Measurements from ENCODE around the gene USP32. TPM values are rescaled to one million over a fixed set of nuclear protein-coding genes. Genes with fewer than 3 reads are reported as not detected.
A peak's percentile ranks its signal among the peaks of the same experiment; 100 is the strongest.

USP32 gene
- total and polyA plus RNA-seq, 7 experiments from 2014 or later, result 6.6 to 58.1 (median 35.2) TPM

- intact Hi-C loops (cut with micrococcal nuclease), result no loop called here
- Mint-ChIP-seq H3K36me3 (peaks cover 0 to 3% (median 0%) of the 10 kb centered on the region in 5 donors), H3K27ac (no peak within 1 kb of the TSS), H3K9me3 (peaks cover 0 to 3% (median 0%) of the 10 kb centered on the region in 11 donors), H3K4me1 (peaks cover 4 to 18% (median 16%) of the 10 kb centered on the region in 7 donors), H3K27me3 (peaks cover 69 to 76% (median 71%) of the 10 kb centered on the region in 5 donors), H3K4me3 (peak within 1 kb of the TSS; percentile 25 to 73 (median 60))
- CTCF ChIA-PET, result interaction anchor here (0.8 to 2.0 kb wide), 2 partner anchors 8 to 13 kb away, joined by 3 to 4 read pairs; no protein-coding TSS in a partner anchor
- POLR2A ChIA-PET, result interaction anchor here (0.6 kb wide), 1 partner anchor 278 kb away, joined by 4 read pairs; no protein-coding TSS in a partner anchor
- H3K36me3 ChIP-seq (ENCODE audit: control insufficient read depth in 2 of 3, insufficient read depth in 3 of 3, low read length in 3 of 3), result no peaks in the 10 kb centered on the region
- ATAC-seq (no peak), DNase-seq (no peak)
- peaks cover 6% of the 10 kb centered on the region in 2 donors for H3K4me1 ChIP-seq (ENCODE audit: control insufficient read depth in 2 of 2, insufficient read depth in 2 of 2, low read length in 2 of 2)
- no peak within 1 kb of the TSS for H3K4me3 ChIP-seq (ENCODE audit: low read length)
- H3K9me3 ChIP-seq (ENCODE audit: control insufficient read depth in 2 of 3, low read length in 3 of 3), result no peaks in the 10 kb centered on the region
- peaks cover 0 to 5% of the 10 kb centered on the region in 2 donors for H3K27me3 ChIP-seq (ENCODE audit: control insufficient read depth in 2 of 2, insufficient read depth in 2 of 2, low read length in 2 of 2)
- H3K27ac ChIP-seq (ENCODE audit: low read depth, low read length), result no peak within 1 kb of the TSS
Observed at GRCh38 chr17:60149691-60150582, 242.0 kb downstream of the USP32 start, which contains the start of gene CA4. TSS of gene CA4 (plus strand) at chr17:60149973. CDS start at chr17:60150035, 62 bp downstream.

- ChIA-PET CTCF (interaction anchor here (2.0 kb wide), 1 partner anchor 12 kb away, joined by 4 read pairs; no protein-coding TSS in a partner anchor), POLR2A (interaction anchor here (0.7 kb wide), 1 partner anchor 16 kb away, joined by 3 read pairs; no protein-coding TSS in a partner anchor)
- H3K9me3 ChIP-seq (ENCODE audit: control insufficient read depth in 2 of 3, low read length in 3 of 3), result no peaks in the 10 kb centered on the region
- H3K4me1 ChIP-seq (ENCODE audit: control insufficient read depth in 2 of 2, insufficient read depth in 2 of 2, low read length in 2 of 2), result peaks cover 6% of the 10 kb centered on the region in 2 donors
- intact Hi-C loops (cut with micrococcal nuclease), result no loop called here
- DNase-seq, result no peak
- Mint-ChIP-seq H3K27ac (no peak overlapping the region), H3K4me1 (peaks cover 4 to 28% (median 23%) of the 10 kb centered on the region in 7 donors), H3K4me3 (peak overlapping the region in 1 of 10 donors; percentile 71), H3K9me3 (peaks cover 0 to 6% (median 0%) of the 10 kb centered on the region in 11 donors), H3K27me3 (peaks cover 77 to 85% (median 83%) of the 10 kb centered on the region in 5 donors), H3K36me3 (peaks cover 0 to 2% (median 0%) of the 10 kb centered on the region in 5 donors)
- no peak overlapping the region for H3K4me3 ChIP-seq (ENCODE audit: low read length)
- no peak for ATAC-seq
- no peak overlapping the region for H3K27ac ChIP-seq (ENCODE audit: low read depth, low read length)
- peaks cover under 1 to 5% of the 10 kb centered on the region in 2 donors for H3K27me3 ChIP-seq (ENCODE audit: control insufficient read depth in 2 of 2, insufficient read depth in 2 of 2, low read length in 2 of 2)
- H3K36me3 ChIP-seq (ENCODE audit: control insufficient read depth in 2 of 3, insufficient read depth in 3 of 3, low read length in 3 of 3), result no peaks in the 10 kb centered on the region
Observed at GRCh38 chr17:60148373-60148772, 243.6 kb downstream of the USP32 start.

- intact Hi-C loops (cut with micrococcal nuclease), result no loop called here
Observed at GRCh38 chr17:60147553-60148223, 244.2 kb downstream of the USP32 start.

GRCh38 chr17:60146206-60146605 lies 245.7 kb downstream of the USP32 start:
- intact Hi-C loops (cut with micrococcal nuclease), result no loop called here
- Mint-ChIP-seq H3K36me3 (no peaks in the 10 kb centered on the region), H3K4me3 (no peak overlapping the region), H3K4me1 (peaks cover 4 to 37% (median 30%) of the 10 kb centered on the region in 7 donors), H3K27ac (no peak overlapping the region), H3K9me3 (peaks cover 0 to 6% (median 0%) of the 10 kb centered on the region in 11 donors), H3K27me3 (peaks cover 75 to 91% (median 83%) of the 10 kb centered on the region in 5 donors)
- H3K4me1 ChIP-seq (ENCODE audit: control insufficient read depth in 2 of 2, insufficient read depth in 2 of 2, low read length in 2 of 2), result peaks cover 5 to 6% of the 10 kb centered on the region in 2 donors
- ChIA-PET CTCF (no interaction called here), POLR2A (interaction anchor here (0.6 kb wide), 1 partner anchor 41 kb away, joined by 4 read pairs; no protein-coding TSS in a partner anchor)
- no peak for DNase-seq
- no peaks in the 10 kb centered on the region for H3K36me3 ChIP-seq (ENCODE audit: control insufficient read depth in 2 of 3, insufficient read depth in 3 of 3, low read length in 3 of 3)
- H3K9me3 ChIP-seq (ENCODE audit: control insufficient read depth in 2 of 3, low read length in 3 of 3), result no peaks in the 10 kb centered on the region
- peaks cover 5 to 10% of the 10 kb centered on the region in 2 donors for H3K27me3 ChIP-seq (ENCODE audit: control insufficient read depth in 2 of 2, insufficient read depth in 2 of 2, low read length in 2 of 2)
- H3K27ac ChIP-seq (ENCODE audit: low read depth, low read length), result no peak overlapping the region
- H3K4me3 ChIP-seq (ENCODE audit: low read length), result no peak overlapping the region
- no peak for ATAC-seq

More at GRCh38 chr17:60147553-60148223, 244.2 kb downstream of the USP32 start:
- Mint-ChIP-seq H3K9me3 (peaks cover 0 to 6% (median 0%) of the 10 kb centered on the region in 11 donors), H3K4me1 (peaks cover 4 to 34% (median 30%) of the 10 kb centered on the region in 7 donors), H3K27ac (no peak overlapping the region), H3K36me3 (no peaks in the 10 kb centered on the region), H3K4me3 (peak overlapping the region in 1 of 10 donors; percentile 41), H3K27me3 (peaks cover 72 to 87% (median 84%) of the 10 kb centered on the region in 5 donors)
- DNase-seq (no peak), ATAC-seq (no peak)
- no peaks in the 10 kb centered on the region for H3K36me3 ChIP-seq (ENCODE audit: control insufficient read depth in 2 of 3, insufficient read depth in 3 of 3, low read length in 3 of 3)
- POLR2A ChIA-PET, result no interaction called here
- CTCF ChIA-PET, result interaction anchor here (2.0 kb wide), 1 partner anchor 11 kb away, joined by 4 read pairs; no protein-coding TSS in a partner anchor
- H3K9me3 ChIP-seq (ENCODE audit: control insufficient read depth in 2 of 3, low read length in 3 of 3), result no peaks in the 10 kb centered on the region
- H3K4me3 ChIP-seq (ENCODE audit: low read length), result no peak overlapping the region
- no peak overlapping the region for H3K27ac ChIP-seq (ENCODE audit: low read depth, low read length)
- H3K4me1 ChIP-seq (ENCODE audit: control insufficient read depth in 2 of 2, insufficient read depth in 2 of 2, low read length in 2 of 2), result peaks cover 6% of the 10 kb centered on the region in 2 donors
- H3K27me3 ChIP-seq (ENCODE audit: control insufficient read depth in 2 of 2, insufficient read depth in 2 of 2, low read length in 2 of 2), result peaks cover 5% of the 10 kb centered on the region in 2 donors

- H3K27ac Mint-ChIP-seq, result no peak overlapping the region
- intact Hi-C loops (cut with micrococcal nuclease), result no loop called here
Observed at GRCh38 chr17:60145006-60145935, 246.7 kb downstream of the USP32 start.

More at GRCh38 chr17:60145006-60145935, 246.7 kb downstream of the USP32 start:
- H3K27me3 ChIP-seq (ENCODE audit: control insufficient read depth in 2 of 2, insufficient read depth in 2 of 2, low read length in 2 of 2), result peaks cover 5 to 18% of the 10 kb centered on the region in 2 donors
- ChIA-PET POLR2A (no interaction called here), CTCF (interaction anchor here (0.6 kb wide), 1 partner anchor 123 kb away, joined by 4 read pairs; no protein-coding TSS in a partner anchor)
- no peak for DNase-seq
- Mint-ChIP-seq H3K27me3 (peaks cover 78 to 93% (median 84%) of the 10 kb centered on the region in 5 donors), H3K36me3 (no peaks in the 10 kb centered on the region), H3K9me3 (peaks cover 0 to 6% (median 0%) of the 10 kb centered on the region in 11 donors), H3K4me1 (peaks cover 0 to 33% (median 26%) of the 10 kb centered on the region in 7 donors), H3K4me3 (no peak overlapping the region)
- H3K4me3 ChIP-seq (ENCODE audit: low read length), result no peak overlapping the region
- H3K9me3 ChIP-seq (ENCODE audit: control insufficient read depth in 2 of 3, low read length in 3 of 3), result no peaks in the 10 kb centered on the region
- no peaks in the 10 kb centered on the region for H3K4me1 ChIP-seq (ENCODE audit: control insufficient read depth in 2 of 2, insufficient read depth in 2 of 2, low read length in 2 of 2)
- no peak for ATAC-seq
- no peak overlapping the region for H3K27ac ChIP-seq (ENCODE audit: low read depth, low read length)
- no peaks in the 10 kb centered on the region for H3K36me3 ChIP-seq (ENCODE audit: control insufficient read depth in 2 of 3, insufficient read depth in 3 of 3, low read length in 3 of 3)
